ENCODE data around the gene TM7SF2.

TM7SF2 gene

GRCh38 chr11:65163684-65164083 lies 52.0 kb downstream of the TM7SF2 start:
- DNase-seq: no peak

All from NCI-H1105 treated with DMSO at 0.1 percent for 48 hours (cell line).